Vagina (tissue), 2 donors: Measurements from ENCODE around the gene C4BPA. TPM values are rescaled to one million over a fixed set of nuclear protein-coding genes. Genes with fewer than 3 reads are reported as not detected.

Experiments used
- DNase-seq, 2 donors: peaks; one replicate each; pipeline ENCODE4 v3.0.0-alpha.2; 2017; ENCODE audit errors: extremely low spot score in 2 of 2
- H3K27ac ChIP-seq: fragments of 200-600 bp; sonication (generic); one replicate; pipeline ENCODE4 v1.5.1; 2019
- H3K27me3 ChIP-seq: fragments of 200-600 bp; sonication (generic); one replicate; pipeline ENCODE4 v1.5.1; 2019
- H3K36me3 ChIP-seq, 2 donors: fragments of 200-600 bp; sonication (generic); one replicate each; pipeline ENCODE4 v1.5.1; 2017 to 2019
- H3K4me1 ChIP-seq: fragments of 200-600 bp; sonication (generic); one replicate; pipeline ENCODE4 v1.5.1; 2019
- H3K4me3 ChIP-seq, 2 donors: fragments of 200-600 bp; sonication (generic); 1 replicate in 1 of 2; 2 replicates in 1 of 2; pipeline ENCODE4 v1.5.1; 2016 to 2019
- H3K9me3 ChIP-seq: fragments of 200-600 bp; sonication (generic); one replicate; pipeline ENCODE4 v1.5.1; 2019
- POLR2A ChIP-seq, 2 donors: fragments of 450-650 bp; IDR thresholded peaks; one replicate each; pipeline ENCODE4 v1.6.1; 2017; ENCODE audit warnings: antibody characterized with exemption in 2 of 2, mild to moderate bottlenecking in 2 of 2, moderate library complexity in 2 of 2
- POLR2AphosphoS5 ChIP-seq, 2 donors: sonication (generic); formaldehyde crosslinking; IDR thresholded peaks; one replicate each; pipeline ENCODE4 v1.9.0; 2017; ENCODE audit warnings: antibody characterized with exemption in 2 of 2, mild to moderate bottlenecking in 2 of 2, low read depth in 1 of 2; ENCODE audit not compliant: insufficient read depth in 1 of 2
- intact Hi-C: fragments of 100-400 bp; cut with DNase I; formaldehyde crosslinking; loops from one replicate; pipeline ENCODE4 v1.15.1; 2023
- total RNA-seq: library from RNA; depleted of rRNA; stranded (reverse); fragments of >200 nt; gene quantifications from one replicate; pipeline ENCODE4 v1.2.3, GENCODE V29; 2016
- TF ChIP-seq, protein P1 (sequence below), 3 experiments: fragments of 450-650 bp in 2 of 3; fragments of 200-600 bp in 1 of 3; sonication (generic) in 1 of 3; IDR thresholded peaks; one replicate each; pipeline ENCODE4 v1.5.1; 2017 to 2019; ENCODE audit warnings: antibody characterized with exemption in 3 of 3, mild to moderate bottlenecking in 2 of 3, moderate library complexity in 2 of 3

C4BPA gene
- total RNA-seq, 1 donor from 2014 or later = not detected

DNA sequence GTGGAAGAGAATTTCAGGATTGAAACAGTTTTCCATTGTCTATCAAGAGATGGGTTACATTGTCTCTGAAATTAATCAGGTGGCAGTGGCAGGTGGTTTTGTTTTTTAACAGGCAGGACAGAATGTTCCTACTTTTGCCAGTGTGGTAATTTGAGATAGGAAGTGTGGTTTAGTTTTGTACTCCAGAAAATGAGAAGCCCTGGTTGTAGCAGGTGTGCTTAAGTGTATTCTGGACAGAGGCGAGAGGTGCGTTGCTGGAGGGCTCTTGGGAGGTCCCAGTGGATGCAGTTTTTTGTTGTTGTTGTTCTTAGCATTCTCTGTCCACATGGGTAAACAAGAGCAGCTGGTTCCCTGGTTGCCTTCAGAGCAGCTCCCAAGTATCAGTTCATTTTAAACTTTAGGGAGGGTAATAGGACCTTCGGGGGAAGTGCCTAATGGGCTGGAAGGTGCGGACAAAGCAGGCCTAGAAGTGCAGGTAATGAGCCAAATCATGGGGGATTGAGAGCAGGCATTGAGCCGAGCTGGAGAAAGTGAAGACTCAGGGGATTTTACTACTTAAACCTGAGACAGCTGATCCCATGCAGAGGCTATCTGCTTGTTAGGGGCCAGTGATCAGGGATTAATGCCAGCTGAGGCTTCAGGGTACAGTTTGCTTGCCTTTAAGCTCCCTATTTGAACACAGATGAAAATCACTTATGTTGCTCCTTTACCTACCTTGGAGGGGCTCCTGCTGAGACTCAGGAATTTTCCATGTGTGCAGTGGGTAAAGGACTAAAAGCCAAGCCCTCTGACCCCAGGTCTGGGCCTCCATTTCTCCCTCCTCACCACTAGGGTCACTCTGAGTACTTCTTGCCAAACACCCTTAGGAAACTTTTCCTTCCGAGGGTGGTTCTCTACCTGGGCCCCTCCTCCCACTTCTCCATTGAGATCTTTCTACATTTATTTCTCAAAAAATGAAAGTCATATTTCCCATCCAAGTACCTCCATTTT, 44.9 kb upstream of the C4BPA start:
- H3K27ac ChIP-seq = no peak overlapping the region
- DNase-seq = no peak
- TF ChIP-seq POLR2A (IDR thresholded peaks at IDR 0.05) (no peak), POLR2AphosphoS5 (IDR thresholded peaks at IDR 0.05; ENCODE audit: insufficient read depth in 1 of 2, low read depth in 1 of 2) (no peak)
- TF ChIP-seq, protein P1, sequence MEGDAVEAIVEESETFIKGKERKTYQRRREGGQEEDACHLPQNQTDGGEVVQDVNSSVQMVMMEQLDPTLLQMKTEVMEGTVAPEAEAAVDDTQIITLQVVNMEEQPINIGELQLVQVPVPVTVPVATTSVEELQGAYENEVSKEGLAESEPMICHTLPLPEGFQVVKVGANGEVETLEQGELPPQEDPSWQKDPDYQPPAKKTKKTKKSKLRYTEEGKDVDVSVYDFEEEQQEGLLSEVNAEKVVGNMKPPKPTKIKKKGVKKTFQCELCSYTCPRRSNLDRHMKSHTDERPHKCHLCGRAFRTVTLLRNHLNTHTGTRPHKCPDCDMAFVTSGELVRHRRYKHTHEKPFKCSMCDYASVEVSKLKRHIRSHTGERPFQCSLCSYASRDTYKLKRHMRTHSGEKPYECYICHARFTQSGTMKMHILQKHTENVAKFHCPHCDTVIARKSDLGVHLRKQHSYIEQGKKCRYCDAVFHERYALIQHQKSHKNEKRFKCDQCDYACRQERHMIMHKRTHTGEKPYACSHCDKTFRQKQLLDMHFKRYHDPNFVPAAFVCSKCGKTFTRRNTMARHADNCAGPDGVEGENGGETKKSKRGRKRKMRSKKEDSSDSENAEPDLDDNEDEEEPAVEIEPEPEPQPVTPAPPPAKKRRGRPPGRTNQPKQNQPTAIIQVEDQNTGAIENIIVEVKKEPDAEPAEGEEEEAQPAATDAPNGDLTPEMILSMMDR (IDR thresholded peaks at IDR 0.05) = no peak
- H3K4me3 ChIP-seq = no peak overlapping the region
- H3K36me3 ChIP-seq = peaks cover 0 to 8% of the 10 kb centered on the region in 2 donors
- no peaks in the 10 kb centered on the region for H3K27me3 ChIP-seq
- H3K9me3 ChIP-seq = no peaks in the 10 kb centered on the region
- intact Hi-C loops = no loop called here
- no peaks in the 10 kb centered on the region for H3K4me1 ChIP-seq

DNA sequence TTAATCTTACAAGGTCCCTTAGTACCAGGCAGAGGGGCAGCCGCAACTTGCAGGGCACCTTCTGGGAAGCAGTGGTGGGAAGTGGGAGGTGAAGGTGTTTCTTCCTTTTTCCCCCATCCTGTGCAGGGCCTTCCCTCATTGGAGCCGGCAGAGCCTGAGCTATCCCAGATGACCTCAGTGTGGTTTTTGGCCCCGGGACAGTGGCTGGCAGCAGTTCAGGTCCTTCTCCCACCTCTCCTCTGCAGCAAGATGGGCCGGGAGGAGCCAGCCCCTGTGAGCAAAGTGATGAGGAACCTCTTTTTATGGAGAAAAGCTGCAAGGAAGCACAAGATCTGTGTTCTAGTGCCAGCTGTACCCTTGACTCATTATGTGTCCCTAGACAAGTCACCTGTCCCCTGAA, 44.2 kb upstream of the C4BPA start:
- no peak overlapping the region for H3K27ac ChIP-seq
- no peak for DNase-seq
- H3K4me3 ChIP-seq = no peak overlapping the region
- peaks cover 0 to 8% of the 10 kb centered on the region in 2 donors for H3K36me3 ChIP-seq
- no peaks in the 10 kb centered on the region for H3K4me1 ChIP-seq
- no peaks in the 10 kb centered on the region for H3K27me3 ChIP-seq
- intact Hi-C loops = no loop called here
- H3K9me3 ChIP-seq = no peaks in the 10 kb centered on the region
- TF ChIP-seq, protein P1 (IDR thresholded peaks at IDR 0.05) = no peak
- no peak for TF ChIP-seq POLR2AphosphoS5 (IDR thresholded peaks at IDR 0.05; ENCODE audit: insufficient read depth in 1 of 2, low read depth in 1 of 2)
- no peak for TF ChIP-seq POLR2A (IDR thresholded peaks at IDR 0.05)

DNA sequence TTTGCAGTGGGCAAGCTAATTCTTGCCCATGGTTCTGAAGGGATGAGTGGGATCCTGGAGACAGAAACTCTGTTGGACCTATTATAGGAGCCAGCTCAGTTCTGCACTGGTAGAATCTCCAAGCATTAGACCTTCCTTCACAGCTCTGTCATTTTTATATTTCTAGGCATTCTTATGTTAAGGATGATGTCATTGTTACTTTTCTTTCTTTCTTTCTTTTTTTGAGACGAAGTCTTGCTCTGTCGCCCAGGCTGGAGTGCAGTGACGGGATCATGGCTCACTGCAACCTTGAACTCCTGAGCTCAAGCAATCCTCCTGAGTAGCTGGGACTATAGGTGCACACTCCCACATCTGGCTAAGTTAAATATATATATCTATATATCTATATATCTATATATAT, 43.4 kb upstream of the C4BPA start:
- Histone ChIP-seq H3K4me3 (no peak overlapping the region), H3K27ac (no peak overlapping the region), H3K36me3 (peaks cover 0 to 13% of the 10 kb centered on the region in 2 donors), H3K4me1 (no peaks in the 10 kb centered on the region), H3K9me3 (no peaks in the 10 kb centered on the region), H3K27me3 (no peaks in the 10 kb centered on the region)
- TF ChIP-seq POLR2AphosphoS5 (IDR thresholded peaks at IDR 0.05; ENCODE audit: insufficient read depth in 1 of 2, low read depth in 1 of 2) = no peak
- intact Hi-C loops = no loop called here
- DNase-seq = no peak

DNA sequence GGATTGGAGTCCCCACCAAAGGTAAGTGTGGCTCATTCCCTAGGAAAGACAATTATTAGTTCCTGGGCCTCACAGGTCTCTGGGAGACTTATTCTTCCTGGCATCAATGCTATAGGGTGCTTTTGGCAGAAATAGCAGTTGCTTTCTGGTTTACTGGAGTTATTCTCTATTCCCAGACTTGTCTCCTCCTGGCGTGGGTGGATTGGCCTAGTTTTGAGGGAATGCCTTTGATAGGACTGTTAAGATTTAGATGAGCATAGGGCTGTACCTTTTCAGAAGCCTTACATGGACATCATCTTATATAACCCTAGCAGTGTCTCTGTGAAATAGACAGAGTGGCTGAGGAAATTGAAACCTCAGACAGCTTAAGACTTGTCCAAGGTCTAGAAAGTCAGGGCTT, 42.0 kb upstream of the C4BPA start:
- Histone ChIP-seq H3K4me1 (no peaks in the 10 kb centered on the region), H3K9me3 (no peaks in the 10 kb centered on the region), H3K36me3 (peaks cover 0 to 14% of the 10 kb centered on the region in 2 donors), H3K4me3 (no peak overlapping the region), H3K27ac (no peak overlapping the region), H3K27me3 (no peaks in the 10 kb centered on the region)
- intact Hi-C loops = no loop called here
- DNase-seq = no peak
- TF ChIP-seq, protein P1 (IDR thresholded peaks at IDR 0.05) = no peak
- TF ChIP-seq POLR2A (IDR thresholded peaks at IDR 0.05) (no peak), POLR2AphosphoS5 (IDR thresholded peaks at IDR 0.05; ENCODE audit: insufficient read depth in 1 of 2, low read depth in 1 of 2) (no peak)

DNA sequence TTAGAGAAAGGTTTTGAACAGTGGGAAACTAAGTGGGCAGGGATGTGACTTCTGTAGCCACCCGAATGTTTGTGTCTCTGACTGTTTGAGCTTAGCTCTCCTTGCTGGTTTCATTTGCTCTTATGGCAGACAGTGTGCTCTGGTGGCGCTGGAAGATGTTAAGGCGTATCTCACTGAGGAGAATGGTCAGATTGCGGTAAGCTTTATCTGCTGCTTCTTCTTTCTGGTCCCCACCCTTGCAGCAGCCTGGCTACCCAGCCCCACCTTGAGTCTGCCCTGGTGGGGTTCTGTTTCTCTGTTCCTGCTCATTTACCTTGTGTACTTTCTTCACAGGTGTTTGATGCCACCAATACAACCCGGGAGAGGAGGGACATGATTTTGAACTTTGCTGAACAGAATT, 41.0 kb upstream of the C4BPA start:
- TF ChIP-seq, protein P1 (IDR thresholded peaks at IDR 0.05) = no peak
- TF ChIP-seq POLR2A (IDR thresholded peaks at IDR 0.05) (no peak), POLR2AphosphoS5 (IDR thresholded peaks at IDR 0.05; ENCODE audit: insufficient read depth in 1 of 2, low read depth in 1 of 2) (no peak)
- DNase-seq = no peak
- H3K36me3 ChIP-seq = peaks cover 0 to 22% of the 10 kb centered on the region in 2 donors
- no peak overlapping the region for H3K4me3 ChIP-seq
- intact Hi-C loops = no loop called here
- H3K9me3 ChIP-seq = no peaks in the 10 kb centered on the region
- H3K27ac ChIP-seq = no peak overlapping the region
- H3K4me1 ChIP-seq = no peaks in the 10 kb centered on the region
- no peaks in the 10 kb centered on the region for H3K27me3 ChIP-seq
